ENCODE results near the gene SH2D3A. TPM values are rescaled to one million over a fixed set of nuclear protein-coding genes. Genes with fewer than 3 reads are reported as not detected.
"Not testable (repeated sequence)": the region's sequence is repeated elsewhere in the genome, so short reads cannot be mapped to it uniquely, and the experiment has no call there.

The SH2D3A gene
- total and polyA plus RNA-seq, 10 donors: 7.5 to 17.1 (median 10.2) TPM

DNA sequence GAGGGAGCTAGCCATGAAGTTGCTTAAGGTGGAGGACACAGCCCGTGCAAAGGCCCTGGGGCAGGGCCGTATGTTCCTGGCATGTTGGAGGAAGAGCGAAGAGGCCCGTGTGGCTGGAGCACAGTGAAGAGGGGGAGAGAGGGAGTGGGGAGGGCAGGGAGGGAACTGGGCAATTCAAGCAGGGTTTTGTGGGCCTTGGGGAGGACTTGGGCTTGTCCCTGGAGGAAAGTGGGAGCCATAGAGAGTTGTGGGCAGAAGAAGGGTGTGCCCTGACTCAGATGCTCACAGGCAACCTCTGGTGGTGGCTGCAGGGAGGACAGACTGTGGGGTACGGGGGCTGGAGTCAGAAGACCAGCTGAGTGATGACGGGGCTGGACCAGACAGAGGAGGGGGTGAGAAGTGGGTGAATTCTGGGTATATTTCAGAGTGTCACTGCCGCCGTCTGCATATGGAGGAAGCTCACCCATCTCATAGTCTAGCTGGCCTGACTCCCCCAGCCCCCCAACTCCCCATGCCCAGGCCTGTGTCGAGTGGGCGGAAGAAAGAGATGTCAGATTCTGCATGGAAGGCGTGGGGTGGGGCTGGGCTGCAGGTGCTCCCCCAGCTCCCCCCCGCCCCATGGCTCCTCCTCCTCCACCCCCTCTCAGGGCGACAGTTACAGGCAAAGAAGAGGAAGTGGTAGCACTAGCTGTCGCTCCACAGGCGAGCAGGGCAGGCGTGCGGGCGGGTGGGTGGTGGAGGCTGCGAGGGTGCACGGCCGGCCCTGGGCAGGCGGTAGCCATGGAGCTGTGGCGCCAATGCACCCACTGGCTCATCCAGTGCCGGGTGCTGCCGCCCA, 5.0 kb upstream of the SH2D3A start, which contains the start of gene VAV1:
TSS of gene VAV1 (plus strand) at position 681 of the 838 bp plus-strand sequence. CDS start at position 781, 100 bp downstream.
- peaks cover 6 to 71% (median 40%) of the 10 kb centered on the region in 6 donors for H3K4me1 ChIP-seq

DNA sequence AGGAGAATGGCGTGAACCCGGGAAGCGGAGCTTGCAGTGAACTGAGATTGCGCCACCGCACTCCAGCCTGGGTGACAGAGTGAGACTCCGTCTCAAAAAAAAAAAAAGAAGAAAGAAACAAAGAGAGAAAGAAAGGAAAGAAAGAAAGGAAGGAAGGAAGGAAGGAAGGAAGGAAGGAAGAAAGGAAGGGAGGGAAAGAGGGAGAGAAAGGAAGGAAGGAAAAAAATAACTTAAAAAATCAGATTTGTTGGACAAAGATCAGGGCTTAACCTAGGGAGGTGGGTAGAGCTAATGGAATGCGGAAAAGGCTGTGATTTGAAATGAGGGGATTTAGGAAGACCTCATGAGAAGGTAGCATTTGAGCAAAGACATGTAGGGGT, 4.4 kb upstream of the SH2D3A start:
- DNase-seq; intact Hi-C loops (cut with DNase I; ENCODE audit: low total_unique reads); H3K9me3 ChIP-seq: not testable (repeated sequence)
- 67 to 84% (median 81%) methylated on average over 7 of the region's 7 CpGs for WGBS, 5 donors
- peak overlapping the region in 7 of 8 donors; percentile 66 to 97 (median 92) for H3K27ac ChIP-seq
- H3K27me3 ChIP-seq (replicated peaks in 1 of 7): peaks cover 0 to 14% (median 0%) of the 10 kb centered on the region in 7 donors
- H3K4me3 ChIP-seq: peak overlapping the region in 1 of 8 donors; percentile 100
- H3K4me1 ChIP-seq: peaks cover 6 to 71% (median 45%) of the 10 kb centered on the region in 6 donors
- peaks cover 0 to 14% (median 0%) of the 10 kb centered on the region in 6 donors for H3K36me3 ChIP-seq

More for the DNA sequence above, 5.0 kb upstream of the SH2D3A start, which contains the start of gene VAV1:
- WGBS, 5 donors: 19 to 53% (median 26%) methylated on average over 6 to 25 of the region's 25 CpGs
- Histone ChIP-seq H3K27me3 (replicated peaks in 1 of 7) (peaks cover 0 to 8% (median 0%) of the 10 kb centered on the region in 7 donors), H3K4me3 (peak within 1 kb of the TSS; percentile 76 to 100 (median 94)), H3K27ac (peak within 1 kb of the TSS; percentile 59 to 97 (median 90)), H3K36me3 (peaks cover 0 to 20% (median 0%) of the 10 kb centered on the region in 6 donors), H3K9me3 (no peaks in the 10 kb centered on the region)
- DNase-seq: peak; percentile 97
- intact Hi-C loops (cut with DNase I; ENCODE audit: low total_unique reads): no loop called here
- TF ChIP-seq POLR2A (IDR thresholded peaks at IDR 0.05): peak in 2 of 3 donors; percentile 79 to 86
- TF ChIP-seq, protein P1, sequence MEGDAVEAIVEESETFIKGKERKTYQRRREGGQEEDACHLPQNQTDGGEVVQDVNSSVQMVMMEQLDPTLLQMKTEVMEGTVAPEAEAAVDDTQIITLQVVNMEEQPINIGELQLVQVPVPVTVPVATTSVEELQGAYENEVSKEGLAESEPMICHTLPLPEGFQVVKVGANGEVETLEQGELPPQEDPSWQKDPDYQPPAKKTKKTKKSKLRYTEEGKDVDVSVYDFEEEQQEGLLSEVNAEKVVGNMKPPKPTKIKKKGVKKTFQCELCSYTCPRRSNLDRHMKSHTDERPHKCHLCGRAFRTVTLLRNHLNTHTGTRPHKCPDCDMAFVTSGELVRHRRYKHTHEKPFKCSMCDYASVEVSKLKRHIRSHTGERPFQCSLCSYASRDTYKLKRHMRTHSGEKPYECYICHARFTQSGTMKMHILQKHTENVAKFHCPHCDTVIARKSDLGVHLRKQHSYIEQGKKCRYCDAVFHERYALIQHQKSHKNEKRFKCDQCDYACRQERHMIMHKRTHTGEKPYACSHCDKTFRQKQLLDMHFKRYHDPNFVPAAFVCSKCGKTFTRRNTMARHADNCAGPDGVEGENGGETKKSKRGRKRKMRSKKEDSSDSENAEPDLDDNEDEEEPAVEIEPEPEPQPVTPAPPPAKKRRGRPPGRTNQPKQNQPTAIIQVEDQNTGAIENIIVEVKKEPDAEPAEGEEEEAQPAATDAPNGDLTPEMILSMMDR (IDR thresholded peaks at IDR 0.05 in 8 of 11, conservative IDR thresholded peaks at IDR 0.05 in 3 of 11): peak in 10 of 11 experiments; percentile 15 to 58 (median 44)
- peak; percentile 91 to 94 (median 92) for TF ChIP-seq POLR2AphosphoS5 (IDR thresholded peaks at IDR 0.05)

DNA sequence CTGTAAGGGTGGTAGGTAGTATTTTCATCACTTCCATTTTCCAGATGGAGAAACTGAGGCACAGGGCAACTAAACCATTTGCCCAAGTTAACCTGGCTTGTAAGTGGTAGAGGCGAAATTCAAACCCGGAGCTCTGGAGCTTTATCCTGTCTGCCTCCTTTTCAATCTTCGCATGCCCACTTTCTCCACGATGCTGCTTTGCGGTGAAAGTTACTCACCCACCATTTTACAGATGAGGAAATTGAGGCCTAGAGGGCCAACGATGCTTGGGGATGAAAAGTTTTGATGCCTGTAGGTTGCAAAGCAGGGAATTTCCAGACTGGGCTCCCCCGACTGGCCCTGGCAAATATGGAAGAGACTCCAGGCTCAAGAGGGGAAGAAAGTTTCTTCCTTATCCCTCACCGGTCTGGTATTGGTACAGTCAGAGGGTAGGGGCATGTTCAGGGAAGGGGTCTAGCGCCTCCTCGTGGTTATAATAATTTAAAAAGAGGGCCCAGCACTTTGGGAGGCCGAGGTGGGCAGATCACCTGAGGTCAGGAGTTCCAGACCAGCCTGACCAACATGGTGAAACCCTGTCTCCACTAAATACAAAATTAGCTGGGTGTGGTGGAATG, 1.9 kb upstream of the SH2D3A start:
- no peak for TF ChIP-seq POLR2AphosphoS5 (IDR thresholded peaks at IDR 0.05)
- TF ChIP-seq POLR2A (IDR thresholded peaks at IDR 0.05): no peak
- TF ChIP-seq, protein P1 (IDR thresholded peaks at IDR 0.05 in 8 of 11, conservative IDR thresholded peaks at IDR 0.05 in 3 of 11): peak in 7 of 11 experiments; percentile 19 to 51 (median 25)
- H3K4me3 ChIP-seq: no peak overlapping the region
- H3K4me1 ChIP-seq: peaks cover 6 to 69% (median 42%) of the 10 kb centered on the region in 6 donors
- H3K27ac ChIP-seq: peak overlapping the region in 5 of 8 donors; percentile 76 to 93 (median 90)
- intact Hi-C loops (cut with DNase I; ENCODE audit: low total_unique reads): no loop called here
- 63 to 74% (median 67%) methylated on average over 11 of the region's 11 CpGs for WGBS, 5 donors
- peaks cover 0 to 31% (median 0%) of the 10 kb centered on the region in 7 donors for H3K27me3 ChIP-seq (replicated peaks in 1 of 7)
- H3K9me3 ChIP-seq: no peaks in the 10 kb centered on the region
- no peaks in the 10 kb centered on the region for H3K36me3 ChIP-seq
- DNase-seq: no peak

DNA sequence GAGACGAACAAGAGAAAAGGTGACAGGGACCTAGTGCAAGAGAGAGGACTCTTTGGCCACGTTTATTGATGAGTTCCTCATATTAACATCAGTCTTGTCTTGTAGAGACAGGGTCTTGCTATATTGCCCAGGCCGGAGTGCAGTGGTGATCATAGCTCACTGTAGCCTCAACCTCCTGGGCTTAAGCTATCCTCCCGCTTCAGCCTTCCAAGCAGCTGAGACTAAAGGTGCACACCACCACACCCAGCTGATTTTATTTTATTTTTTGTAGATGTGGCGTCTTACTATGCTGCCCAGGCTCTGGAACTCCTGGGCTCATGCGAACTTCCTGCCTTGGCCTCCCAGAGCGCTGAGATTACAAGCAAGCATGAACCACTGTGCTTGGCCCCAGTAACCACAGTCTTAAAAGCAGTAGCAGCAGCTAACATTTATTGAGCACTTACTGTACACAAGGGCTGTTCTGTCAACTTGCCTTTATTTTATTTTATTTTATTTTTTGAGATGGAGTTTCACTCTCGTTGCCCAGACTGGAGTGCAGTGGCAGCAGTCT, 1.1 kb upstream of the SH2D3A start:
- DNase-seq: no peak

More for the DNA sequence above, 1.1 kb upstream of the SH2D3A start:
- peaks cover 0 to 2% (median 0%) of the 10 kb centered on the region in 6 donors for H3K36me3 ChIP-seq
- no peaks in the 10 kb centered on the region for H3K9me3 ChIP-seq
- H3K4me3 ChIP-seq: peak overlapping the region in 6 of 8 donors; percentile 45 to 78 (median 54)
- peak overlapping the region; percentile 53 to 93 (median 86) for H3K27ac ChIP-seq
- WGBS, 5 donors: 48 to 64% (median 59%) methylated on average over 8 of the region's 8 CpGs
- intact Hi-C loops (cut with DNase I; ENCODE audit: low total_unique reads): no loop called here
- H3K4me1 ChIP-seq: peaks cover 6 to 62% (median 41%) of the 10 kb centered on the region in 6 donors
- H3K27me3 ChIP-seq (replicated peaks in 1 of 7): peaks cover 0 to 31% (median 0%) of the 10 kb centered on the region in 7 donors
- TF ChIP-seq, protein P1 (IDR thresholded peaks at IDR 0.05 in 8 of 11, conservative IDR thresholded peaks at IDR 0.05 in 3 of 11): no peak
- no peak for TF ChIP-seq POLR2AphosphoS5 (IDR thresholded peaks at IDR 0.05)
- no peak for TF ChIP-seq POLR2A (IDR thresholded peaks at IDR 0.05)

All from spleen (tissue), 11 donors.